GM23338 (cell line): ENCODE data around the gene KCNIP3. TPM values are rescaled to one million over a fixed set of nuclear protein-coding genes. Genes with fewer than 3 reads are reported as not detected.

Source experiments
- ATAC-seq: fragments of 200-7000 bp; cut with Tn5 transposase; 3 replicates; pipeline ENCODE4 v1.9.1; 2020
- DNase-seq: peaks from one replicate; pipeline ENCODE4 v3.0.0-alpha.2; 2015; ENCODE audit warnings: low spot score
- H2AFZ ChIP-seq: fragments of 200-600 bp; sonication (generic); 2 replicates; pipeline ENCODE4 v1.8.0; 2016; ENCODE audit warnings: antibody characterized with exemption, mild to moderate bottlenecking, moderate library complexity
- H3F3A ChIP-seq: fragments of 200-600 bp; sonication (generic); replicated peaks from 2 replicates; pipeline ENCODE4 v1.8.0; 2017; ENCODE audit warnings: antibody characterized with exemption, mixed run types, low read depth
- H3K27ac ChIP-seq: fragments of 200-600 bp; sonication (generic); 2 replicates; pipeline ENCODE4 v1.6.1; 2016; ENCODE audit warnings: low read depth
- H3K27me3 ChIP-seq: fragments of 200-600 bp; sonication (generic); 2 replicates; pipeline ENCODE4 v1.8.0; 2016; ENCODE audit warnings: mild to moderate bottlenecking, mixed run types, moderate library complexity; ENCODE audit not compliant: insufficient read depth
- H3K36me3 ChIP-seq: fragments of 200-600 bp; sonication (generic); 2 replicates; pipeline ENCODE4 v1.8.0; 2016; ENCODE audit warnings: mild to moderate bottlenecking; ENCODE audit not compliant: insufficient read depth
- H3K4me1 ChIP-seq: fragments of 200-600 bp; sonication (generic); 2 replicates; pipeline ENCODE4 v1.8.0; 2016; ENCODE audit warnings: mild to moderate bottlenecking, moderate library complexity; ENCODE audit not compliant: insufficient read depth
- H3K4me2 ChIP-seq: fragments of 200-600 bp; sonication (generic); 2 replicates; pipeline ENCODE4 v1.7.1; 2017; ENCODE audit warnings: mixed run types
- H3K4me3 ChIP-seq: fragments of 200-600 bp; sonication (generic); 2 replicates; pipeline ENCODE4 v1.6.1; 2016; ENCODE audit warnings: mixed run types
- H3K79me2 ChIP-seq: fragments of 200-600 bp; sonication (generic); replicated peaks from 2 replicates; pipeline ENCODE4 v1.8.0; 2017; ENCODE audit warnings: mild to moderate bottlenecking; ENCODE audit not compliant: insufficient read depth
- H3K9me2 ChIP-seq: fragments of 200-600 bp; sonication (generic); 2 replicates; pipeline ENCODE4 v1.8.0; 2017; ENCODE audit not compliant: insufficient read depth
- H4K20me1 ChIP-seq: fragments of 200-600 bp; sonication (generic); replicated peaks from 2 replicates; pipeline ENCODE4 v1.8.0; 2017; ENCODE audit warnings: mild to moderate bottlenecking; ENCODE audit not compliant: insufficient read depth
- H3K27ac Mint-ChIP-seq: 2 replicates; pipeline ENCODE4 v1.8.0; 2020; ENCODE audit warnings: inconsistent platforms, mild to moderate bottlenecking, moderate library complexity, mixed read lengths
- H3K27me3 Mint-ChIP-seq: 3 replicates; pipeline ENCODE4 v1.8.0; 2022; ENCODE audit warnings: low read depth, mild to moderate bottlenecking, moderate library complexity, mixed read lengths, inconsistent platforms; ENCODE audit not compliant: insufficient read depth, poor library complexity
- H3K36me3 Mint-ChIP-seq: 3 replicates; pipeline ENCODE4 v1.8.0; 2021; ENCODE audit warnings: low read depth, mild to moderate bottlenecking, inconsistent platforms, moderate library complexity, mixed read lengths
- H3K4me1 Mint-ChIP-seq: 3 replicates; pipeline ENCODE4 v1.8.0; 2020; ENCODE audit warnings: mild to moderate bottlenecking, inconsistent platforms, mixed read lengths
- H3K4me3 Mint-ChIP-seq: 3 replicates; pipeline ENCODE4 v1.8.0; 2021; ENCODE audit warnings: moderate library complexity, mild to moderate bottlenecking, inconsistent platforms, mixed read lengths
- H3K9me3 Mint-ChIP-seq: 3 replicates; pipeline ENCODE4 v1.8.0; 2020; ENCODE audit warnings: moderate library complexity, mild to moderate bottlenecking, inconsistent platforms, mixed read lengths
- CREB1 ChIP-seq: fragments of 250-450 bp; sonication (Bioruptor Pico); IDR thresholded peaks from 2 replicates; pipeline ENCODE4 v1.5.0; 2020; ENCODE audit warnings: low read depth, mild to moderate bottlenecking, moderate library complexity
- EZH2 ChIP-seq: fragments of 200-600 bp; sonication (generic); IDR thresholded peaks from one replicate; pipeline ENCODE4 v1.8.0; 2017; ENCODE audit warnings: antibody characterized with exemption, mild to moderate bottlenecking, low read depth; ENCODE audit not compliant: unreplicated experiment
- EZH2phosphoT487 ChIP-seq: fragments of 200-600 bp; sonication (generic); IDR thresholded peaks from one replicate; pipeline ENCODE4 v1.8.1; 2018; ENCODE audit warnings: antibody characterized with exemption; ENCODE audit not compliant: unreplicated experiment
- JUNB ChIP-seq: IDR thresholded peaks from one replicate; pipeline ENCODE4 v1.6.1; 2016; ENCODE audit warnings: antibody characterized with exemption; ENCODE audit not compliant: unreplicated experiment
- NANOG ChIP-seq: IDR thresholded peaks from 2 replicates; pipeline ENCODE4 v1.6.1; 2016; ENCODE audit warnings: antibody characterized with exemption, borderline replicate concordance
- POLR2AphosphoS5 ChIP-seq: IDR thresholded peaks from 2 replicates; pipeline ENCODE4 v1.6.1; 2016; ENCODE audit warnings: antibody characterized with exemption, low read depth
- STAT1 ChIP-seq: IDR thresholded peaks from one replicate; pipeline ENCODE4 v1.6.1; 2016; ENCODE audit warnings: antibody characterized with exemption; ENCODE audit not compliant: unreplicated experiment
- ZNF114 ChIP-seq: fragments of 250-450 bp; sonication (Bioruptor Pico); IDR thresholded peaks from 2 replicates; pipeline ENCODE4 v1.5.0; 2020; ENCODE audit warnings: mild to moderate bottlenecking, moderate library complexity
- ZNF331 ChIP-seq: fragments of 250-450 bp; sonication (Bioruptor Pico); IDR thresholded peaks from 2 replicates; pipeline ENCODE4 v1.5.0; 2020; ENCODE audit warnings: low read depth, mild to moderate bottlenecking, moderate library complexity
- polyA plus RNA-seq: library from polyadenylated mRNA; unstranded; fragments of >200 nt; fragmentation: Nextera tagmentation; extraction: Ambion mirVana; gene quantifications from 2 replicates; pipeline ENCODE4 v1.2.1, GENCODE V29; 2016
- total RNA-seq: library from RNA; depleted of rRNA; stranded (reverse); fragments of >200 nt; shearing (Covaris generic); gene quantifications from 2 replicates; pipeline ENCODE4 v1.2.3, GENCODE V29; 2014
- TF ChIP-seq, protein P1 (sequence below): IDR thresholded peaks from one replicate; pipeline ENCODE4 v1.6.1; 2018; ENCODE audit warnings: antibody characterized with exemption; ENCODE audit not compliant: unreplicated experiment
- TF ChIP-seq, protein P2 (sequence below): fragments of 250-450 bp; sonication (Bioruptor Pico); IDR thresholded peaks from 2 replicates; pipeline ENCODE4 v1.5.0; 2020; ENCODE audit warnings: mild to moderate bottlenecking, moderate library complexity
- TF ChIP-seq, protein P3 (sequence below), 2 experiments: fragments of 200-600 bp in 1 of 2; sonication (generic) in 1 of 2; conservative IDR thresholded peaks; 2 replicates each; pipeline versions ENCODE4 v1.5.1 to v1.6.1; 2016 to 2017; ENCODE audit warnings: antibody characterized with exemption in 2 of 2, low read depth in 2 of 2, mild to moderate bottlenecking in 2 of 2, moderate library complexity in 1 of 2
- TF ChIP-seq, protein P4 (sequence below): IDR thresholded peaks from 2 replicates; pipeline ENCODE4 v1.6.1; 2016; ENCODE audit warnings: antibody characterized with exemption

Gene KCNIP3
- total and polyA plus RNA-seq, 2 experiments from 2014 or later, result 0.32 to 0.83 TPM

DNA sequence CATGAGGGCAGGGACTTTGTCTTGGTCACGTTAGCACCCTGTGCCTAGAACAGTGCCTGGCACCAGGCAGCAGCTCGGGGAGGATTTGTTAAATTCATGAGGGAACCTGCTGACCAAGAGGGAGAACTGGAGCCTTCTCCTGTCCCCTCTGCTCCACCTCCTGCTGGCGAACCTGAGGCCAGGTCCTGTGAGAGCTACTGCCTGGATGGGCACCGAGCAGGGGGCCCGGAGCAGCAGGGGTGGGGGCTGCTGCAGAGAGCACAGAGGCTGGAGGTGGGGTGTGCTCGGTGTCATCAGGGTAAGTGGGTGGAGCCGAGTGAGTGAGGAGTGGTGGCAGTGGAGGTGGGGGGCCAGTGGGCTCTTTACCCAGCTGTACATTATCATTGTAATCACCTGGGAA, 53.2 kb downstream of the KCNIP3 start:
- Histone ChIP-seq H3K27ac (no peak overlapping the region), H2AFZ (no peak overlapping the region), H3K27me3 (peaks cover 33% of the 10 kb centered on the region), H3F3A (no peaks in the 10 kb centered on the region), H3K9me2 (no peaks in the 10 kb centered on the region), H4K20me1 (no peaks in the 10 kb centered on the region), H3K36me3 (no peaks in the 10 kb centered on the region), H3K4me1 (no peaks in the 10 kb centered on the region), H3K4me2 (no peak overlapping the region), H3K4me3 (no peak overlapping the region), H3K79me2 (no peaks in the 10 kb centered on the region)
- no peak for TF ChIP-seq STAT1
- TF ChIP-seq, protein P1, sequence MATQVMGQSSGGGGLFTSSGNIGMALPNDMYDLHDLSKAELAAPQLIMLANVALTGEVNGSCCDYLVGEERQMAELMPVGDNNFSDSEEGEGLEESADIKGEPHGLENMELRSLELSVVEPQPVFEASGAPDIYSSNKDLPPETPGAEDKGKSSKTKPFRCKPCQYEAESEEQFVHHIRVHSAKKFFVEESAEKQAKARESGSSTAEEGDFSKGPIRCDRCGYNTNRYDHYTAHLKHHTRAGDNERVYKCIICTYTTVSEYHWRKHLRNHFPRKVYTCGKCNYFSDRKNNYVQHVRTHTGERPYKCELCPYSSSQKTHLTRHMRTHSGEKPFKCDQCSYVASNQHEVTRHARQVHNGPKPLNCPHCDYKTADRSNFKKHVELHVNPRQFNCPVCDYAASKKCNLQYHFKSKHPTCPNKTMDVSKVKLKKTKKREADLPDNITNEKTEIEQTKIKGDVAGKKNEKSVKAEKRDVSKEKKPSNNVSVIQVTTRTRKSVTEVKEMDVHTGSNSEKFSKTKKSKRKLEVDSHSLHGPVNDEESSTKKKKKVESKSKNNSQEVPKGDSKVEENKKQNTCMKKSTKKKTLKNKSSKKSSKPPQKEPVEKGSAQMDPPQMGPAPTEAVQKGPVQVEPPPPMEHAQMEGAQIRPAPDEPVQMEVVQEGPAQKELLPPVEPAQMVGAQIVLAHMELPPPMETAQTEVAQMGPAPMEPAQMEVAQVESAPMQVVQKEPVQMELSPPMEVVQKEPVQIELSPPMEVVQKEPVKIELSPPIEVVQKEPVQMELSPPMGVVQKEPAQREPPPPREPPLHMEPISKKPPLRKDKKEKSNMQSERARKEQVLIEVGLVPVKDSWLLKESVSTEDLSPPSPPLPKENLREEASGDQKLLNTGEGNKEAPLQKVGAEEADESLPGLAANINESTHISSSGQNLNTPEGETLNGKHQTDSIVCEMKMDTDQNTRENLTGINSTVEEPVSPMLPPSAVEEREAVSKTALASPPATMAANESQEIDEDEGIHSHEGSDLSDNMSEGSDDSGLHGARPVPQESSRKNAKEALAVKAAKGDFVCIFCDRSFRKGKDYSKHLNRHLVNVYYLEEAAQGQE, result no peak
- TF ChIP-seq ZNF114 (CRISPR knock-in tag), result no peak
- no peak for TF ChIP-seq NANOG
- TF ChIP-seq POLR2AphosphoS5, result no peak
- TF ChIP-seq, protein P2, sequence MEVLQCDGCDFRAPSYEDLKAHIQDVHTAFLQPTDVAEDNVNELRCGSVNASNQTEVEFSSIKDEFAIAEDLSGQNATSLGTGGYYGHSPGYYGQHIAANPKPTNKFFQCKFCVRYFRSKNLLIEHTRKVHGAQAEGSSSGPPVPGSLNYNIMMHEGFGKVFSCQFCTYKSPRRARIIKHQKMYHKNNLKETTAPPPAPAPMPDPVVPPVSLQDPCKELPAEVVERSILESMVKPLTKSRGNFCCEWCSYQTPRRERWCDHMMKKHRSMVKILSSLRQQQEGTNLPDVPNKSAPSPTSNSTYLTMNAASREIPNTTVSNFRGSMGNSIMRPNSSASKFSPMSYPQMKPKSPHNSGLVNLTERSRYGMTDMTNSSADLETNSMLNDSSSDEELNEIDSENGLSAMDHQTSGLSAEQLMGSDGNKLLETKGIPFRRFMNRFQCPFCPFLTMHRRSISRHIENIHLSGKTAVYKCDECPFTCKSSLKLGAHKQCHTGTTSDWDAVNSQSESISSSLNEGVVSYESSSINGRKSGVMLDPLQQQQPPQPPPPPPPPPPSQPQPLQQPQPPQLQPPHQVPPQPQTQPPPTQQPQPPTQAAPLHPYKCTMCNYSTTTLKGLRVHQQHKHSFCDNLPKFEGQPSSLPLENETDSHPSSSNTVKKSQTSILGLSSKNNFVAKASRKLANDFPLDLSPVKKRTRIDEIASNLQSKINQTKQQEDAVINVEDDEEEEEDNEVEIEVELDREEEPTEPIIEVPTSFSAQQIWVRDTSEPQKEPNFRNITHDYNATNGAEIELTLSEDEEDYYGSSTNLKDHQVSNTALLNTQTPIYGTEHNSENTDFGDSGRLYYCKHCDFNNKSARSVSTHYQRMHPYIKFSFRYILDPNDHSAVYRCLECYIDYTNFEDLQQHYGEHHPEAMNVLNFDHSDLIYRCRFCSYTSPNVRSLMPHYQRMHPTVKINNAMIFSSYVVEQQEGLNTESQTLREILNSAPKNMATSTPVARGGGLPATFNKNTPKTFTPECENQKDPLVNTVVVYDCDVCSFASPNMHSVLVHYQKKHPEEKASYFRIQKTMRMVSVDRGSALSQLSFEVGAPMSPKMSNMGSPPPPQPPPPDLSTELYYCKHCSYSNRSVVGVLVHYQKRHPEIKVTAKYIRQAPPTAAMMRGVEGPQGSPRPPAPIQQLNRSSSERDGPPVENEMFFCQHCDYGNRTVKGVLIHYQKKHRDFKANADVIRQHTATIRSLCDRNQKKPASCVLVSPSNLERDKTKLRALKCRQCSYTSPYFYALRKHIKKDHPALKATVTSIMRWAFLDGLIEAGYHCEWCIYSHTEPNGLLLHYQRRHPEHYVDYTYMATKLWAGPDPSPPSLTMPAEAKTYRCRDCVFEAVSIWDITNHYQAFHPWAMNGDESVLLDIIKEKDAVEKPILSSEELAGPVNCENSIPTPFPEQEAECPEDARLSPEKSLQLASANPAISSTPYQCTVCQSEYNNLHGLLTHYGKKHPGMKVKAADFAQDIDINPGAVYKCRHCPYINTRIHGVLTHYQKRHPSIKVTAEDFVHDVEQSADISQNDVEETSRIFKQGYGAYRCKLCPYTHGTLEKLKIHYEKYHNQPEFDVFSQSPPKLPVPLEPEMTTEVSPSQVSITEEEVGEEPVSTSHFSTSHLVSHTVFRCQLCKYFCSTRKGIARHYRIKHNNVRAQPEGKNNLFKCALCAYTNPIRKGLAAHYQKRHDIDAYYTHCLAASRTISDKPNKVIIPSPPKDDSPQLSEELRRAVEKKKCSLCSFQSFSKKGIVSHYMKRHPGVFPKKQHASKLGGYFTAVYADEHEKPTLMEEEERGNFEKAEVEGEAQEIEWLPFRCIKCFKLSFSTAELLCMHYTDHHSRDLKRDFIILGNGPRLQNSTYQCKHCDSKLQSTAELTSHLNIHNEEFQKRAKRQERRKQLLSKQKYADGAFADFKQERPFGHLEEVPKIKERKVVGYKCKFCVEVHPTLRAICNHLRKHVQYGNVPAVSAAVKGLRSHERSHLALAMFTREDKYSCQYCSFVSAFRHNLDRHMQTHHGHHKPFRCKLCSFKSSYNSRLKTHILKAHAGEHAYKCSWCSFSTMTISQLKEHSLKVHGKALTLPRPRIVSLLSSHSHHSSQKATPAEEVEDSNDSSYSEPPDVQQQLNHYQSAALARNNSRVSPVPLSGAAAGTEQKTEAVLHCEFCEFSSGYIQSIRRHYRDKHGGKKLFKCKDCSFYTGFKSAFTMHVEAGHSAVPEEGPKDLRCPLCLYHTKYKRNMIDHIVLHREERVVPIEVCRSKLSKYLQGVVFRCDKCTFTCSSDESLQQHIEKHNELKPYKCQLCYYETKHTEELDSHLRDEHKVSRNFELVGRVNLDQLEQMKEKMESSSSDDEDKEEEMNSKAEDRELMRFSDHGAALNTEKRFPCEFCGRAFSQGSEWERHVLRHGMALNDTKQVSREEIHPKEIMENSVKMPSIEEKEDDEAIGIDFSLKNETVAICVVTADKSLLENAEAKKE (CRISPR knock-in tag), result no peak
- TF ChIP-seq, protein P3, sequence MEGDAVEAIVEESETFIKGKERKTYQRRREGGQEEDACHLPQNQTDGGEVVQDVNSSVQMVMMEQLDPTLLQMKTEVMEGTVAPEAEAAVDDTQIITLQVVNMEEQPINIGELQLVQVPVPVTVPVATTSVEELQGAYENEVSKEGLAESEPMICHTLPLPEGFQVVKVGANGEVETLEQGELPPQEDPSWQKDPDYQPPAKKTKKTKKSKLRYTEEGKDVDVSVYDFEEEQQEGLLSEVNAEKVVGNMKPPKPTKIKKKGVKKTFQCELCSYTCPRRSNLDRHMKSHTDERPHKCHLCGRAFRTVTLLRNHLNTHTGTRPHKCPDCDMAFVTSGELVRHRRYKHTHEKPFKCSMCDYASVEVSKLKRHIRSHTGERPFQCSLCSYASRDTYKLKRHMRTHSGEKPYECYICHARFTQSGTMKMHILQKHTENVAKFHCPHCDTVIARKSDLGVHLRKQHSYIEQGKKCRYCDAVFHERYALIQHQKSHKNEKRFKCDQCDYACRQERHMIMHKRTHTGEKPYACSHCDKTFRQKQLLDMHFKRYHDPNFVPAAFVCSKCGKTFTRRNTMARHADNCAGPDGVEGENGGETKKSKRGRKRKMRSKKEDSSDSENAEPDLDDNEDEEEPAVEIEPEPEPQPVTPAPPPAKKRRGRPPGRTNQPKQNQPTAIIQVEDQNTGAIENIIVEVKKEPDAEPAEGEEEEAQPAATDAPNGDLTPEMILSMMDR (conservative IDR thresholded peaks at IDR 0.05; ENCODE audit: low read depth in 2 of 2), result no peak
- no peak for TF ChIP-seq EZH2phosphoT487
- no peak for TF ChIP-seq ZNF331 (CRISPR knock-in tag)
- TF ChIP-seq JUNB, result no peak
- TF ChIP-seq, protein P4, sequence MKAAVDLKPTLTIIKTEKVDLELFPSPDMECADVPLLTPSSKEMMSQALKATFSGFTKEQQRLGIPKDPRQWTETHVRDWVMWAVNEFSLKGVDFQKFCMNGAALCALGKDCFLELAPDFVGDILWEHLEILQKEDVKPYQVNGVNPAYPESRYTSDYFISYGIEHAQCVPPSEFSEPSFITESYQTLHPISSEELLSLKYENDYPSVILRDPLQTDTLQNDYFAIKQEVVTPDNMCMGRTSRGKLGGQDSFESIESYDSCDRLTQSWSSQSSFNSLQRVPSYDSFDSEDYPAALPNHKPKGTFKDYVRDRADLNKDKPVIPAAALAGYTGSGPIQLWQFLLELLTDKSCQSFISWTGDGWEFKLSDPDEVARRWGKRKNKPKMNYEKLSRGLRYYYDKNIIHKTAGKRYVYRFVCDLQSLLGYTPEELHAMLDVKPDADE, result no peak
- no peak for TF ChIP-seq EZH2
- TF ChIP-seq CREB1 (CRISPR knock-in tag), result no peak
- peaks cover 28% of the 10 kb centered on the region for H3K27me3 Mint-ChIP-seq
- no peaks in the 10 kb centered on the region for H3K4me1 Mint-ChIP-seq
- ATAC-seq (no peak), DNase-seq (no peak)
- H3K36me3 Mint-ChIP-seq, result no peaks in the 10 kb centered on the region
- no peak overlapping the region for H3K27ac Mint-ChIP-seq
- H3K9me3 Mint-ChIP-seq, result 0 out of 3 replicates have a peak, but pooled peaks cover 2% of the 10 kb centered on the region
- H3K4me3 Mint-ChIP-seq, result no peak overlapping the region
